ENCODE results near the gene LARGE1.

- TF ChIP-seq ZSCAN29 (IDR thresholded peaks at IDR 0.05) = no peak
- TF ChIP-seq TARDBP (IDR thresholded peaks at IDR 0.05) = no peak
- TF ChIP-seq GABPB1 (CRISPR knock-in tag; IDR thresholded peaks at IDR 0.05) = no peak
- TF ChIP-seq BHLHE40 (IDR thresholded peaks at IDR 0.05; ENCODE audit: low read length) = no peak
- no peak for TF ChIP-seq POLR2AphosphoS5 (IDR thresholded peaks at IDR 0.05; ENCODE audit: control insufficient read depth, insufficient read depth, low read depth, low read length)
- TF ChIP-seq TEAD2 (tag; IDR thresholded peaks at IDR 0.05) = no peak
- no peak for TF ChIP-seq FOXP1 (CRISPR knock-in tag; IDR thresholded peaks at IDR 0.05)
- no peak for TF ChIP-seq ZKSCAN8 (CRISPR knock-in tag; IDR thresholded peaks at IDR 0.05)
- no peak for TF ChIP-seq CREB5 (CRISPR knock-in tag; IDR thresholded peaks at IDR 0.05)
- TF ChIP-seq ZKSCAN1 (IDR thresholded peaks at IDR 0.05; ENCODE audit: low read depth, low read length) = no peak
- TF ChIP-seq MAX (CRISPR knock-in tag; IDR thresholded peaks at IDR 0.05) = no peak
- no peak for TF ChIP-seq VEZF1 (CRISPR knock-in tag; IDR thresholded peaks at IDR 0.05)
- peak; percentile 30 to 59 (median 53); a peak in 5 of 6 replicates for TF ChIP-seq CTCF (IDR thresholded peaks at IDR 0.05 in 2 of 3, conservative IDR thresholded peaks at IDR 0.05 in 1 of 3; ENCODE audit: insufficient read depth in 2 of 3, low read depth in 1 of 3, low read length in 3 of 3)
Observed at GRCh38 chr22:33923660-33924246, 3.5 kb upstream of the LARGE1 start.

Measured in K562 (cell line).